ENCODE measurements around the gene CPEB3.

DNA sequence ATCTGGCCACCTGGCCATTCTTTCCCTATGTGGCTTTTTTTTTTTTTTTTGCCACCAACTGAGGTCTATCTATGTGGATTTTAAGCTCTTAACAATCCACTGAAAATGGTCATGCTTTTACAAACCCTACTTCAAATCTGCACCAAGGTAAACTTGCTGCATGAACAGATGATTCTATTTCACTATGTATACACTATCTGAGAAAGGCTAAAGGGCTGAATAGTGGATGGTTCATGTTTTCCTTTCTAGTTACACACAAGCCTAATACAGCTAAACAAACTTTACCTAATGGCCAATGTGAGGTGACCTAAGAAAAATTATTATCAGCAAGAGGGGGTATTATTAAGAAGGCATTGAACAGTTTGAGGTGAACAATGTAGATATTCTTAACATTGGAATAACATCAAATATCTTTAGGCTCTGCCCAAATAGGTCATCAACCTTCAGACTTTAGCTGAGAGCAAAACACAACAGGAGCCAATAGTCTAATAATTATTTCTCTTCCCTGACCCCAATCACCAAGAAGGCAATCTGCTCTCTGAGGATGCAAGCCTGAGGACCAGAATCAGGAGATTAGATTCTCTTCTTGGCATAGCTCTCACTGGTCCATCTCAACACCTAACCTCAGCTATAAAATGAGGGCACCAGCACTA lies 160.1 kb downstream of the CPEB3 start:
- TF ChIP-seq, protein P1, sequence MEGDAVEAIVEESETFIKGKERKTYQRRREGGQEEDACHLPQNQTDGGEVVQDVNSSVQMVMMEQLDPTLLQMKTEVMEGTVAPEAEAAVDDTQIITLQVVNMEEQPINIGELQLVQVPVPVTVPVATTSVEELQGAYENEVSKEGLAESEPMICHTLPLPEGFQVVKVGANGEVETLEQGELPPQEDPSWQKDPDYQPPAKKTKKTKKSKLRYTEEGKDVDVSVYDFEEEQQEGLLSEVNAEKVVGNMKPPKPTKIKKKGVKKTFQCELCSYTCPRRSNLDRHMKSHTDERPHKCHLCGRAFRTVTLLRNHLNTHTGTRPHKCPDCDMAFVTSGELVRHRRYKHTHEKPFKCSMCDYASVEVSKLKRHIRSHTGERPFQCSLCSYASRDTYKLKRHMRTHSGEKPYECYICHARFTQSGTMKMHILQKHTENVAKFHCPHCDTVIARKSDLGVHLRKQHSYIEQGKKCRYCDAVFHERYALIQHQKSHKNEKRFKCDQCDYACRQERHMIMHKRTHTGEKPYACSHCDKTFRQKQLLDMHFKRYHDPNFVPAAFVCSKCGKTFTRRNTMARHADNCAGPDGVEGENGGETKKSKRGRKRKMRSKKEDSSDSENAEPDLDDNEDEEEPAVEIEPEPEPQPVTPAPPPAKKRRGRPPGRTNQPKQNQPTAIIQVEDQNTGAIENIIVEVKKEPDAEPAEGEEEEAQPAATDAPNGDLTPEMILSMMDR (conservative IDR thresholded peaks at IDR 0.05 in 1 of 2, IDR thresholded peaks at IDR 0.05 in 1 of 2; ENCODE audit: low read depth in 1 of 2, low read length in 2 of 2): no peak
- TF ChIP-seq EZH2 (IDR thresholded peaks at IDR 0.05; ENCODE audit: low read length, missing control alignments): no peak
